Mammary epithelial cell (primary cell): Measurements from ENCODE around the gene NCKAP5.

Experiments used
- EZH2 ChIP-seq: IDR thresholded peaks from 2 replicates; pipeline ENCODE4 v1.6.1; 2012; ENCODE audit warnings: low read length, inconsistent platforms, borderline replicate concordance
- TF ChIP-seq, protein P1 (sequence below), 2 donors: IDR thresholded peaks in 1 of 2; conservative IDR thresholded peaks in 1 of 2; 2 replicates each; pipeline ENCODE4 v1.5.1; 2011 to 2012; ENCODE audit warnings: inconsistent platforms in 2 of 2, low read length in 2 of 2, mild to moderate bottlenecking in 2 of 2, control low read depth in 1 of 2, low read depth in 1 of 2; ENCODE audit not compliant: insufficient read depth in 1 of 2; ENCODE audit errors: extremely low read depth in 1 of 2

DNA sequence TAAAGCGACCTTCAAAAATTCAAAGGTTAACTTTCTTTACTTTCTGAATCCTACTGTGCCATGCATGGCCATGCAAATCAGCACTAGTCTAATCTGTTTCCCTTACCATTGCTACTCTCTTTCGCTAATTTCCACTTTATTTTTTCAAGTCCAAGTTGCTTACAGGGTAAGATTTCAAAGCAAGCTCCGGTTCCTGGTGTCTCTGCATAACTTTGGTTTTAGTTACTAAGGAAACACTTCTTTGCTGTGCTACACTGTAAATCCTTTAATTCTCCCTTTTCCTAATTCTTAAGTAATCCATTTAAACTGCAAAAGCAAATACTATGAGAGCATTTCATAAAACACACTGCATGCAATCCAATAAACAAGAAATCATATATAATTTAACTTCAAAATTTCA lies 514.7 kb downstream of the NCKAP5 start:
- TF ChIP-seq, protein P1, sequence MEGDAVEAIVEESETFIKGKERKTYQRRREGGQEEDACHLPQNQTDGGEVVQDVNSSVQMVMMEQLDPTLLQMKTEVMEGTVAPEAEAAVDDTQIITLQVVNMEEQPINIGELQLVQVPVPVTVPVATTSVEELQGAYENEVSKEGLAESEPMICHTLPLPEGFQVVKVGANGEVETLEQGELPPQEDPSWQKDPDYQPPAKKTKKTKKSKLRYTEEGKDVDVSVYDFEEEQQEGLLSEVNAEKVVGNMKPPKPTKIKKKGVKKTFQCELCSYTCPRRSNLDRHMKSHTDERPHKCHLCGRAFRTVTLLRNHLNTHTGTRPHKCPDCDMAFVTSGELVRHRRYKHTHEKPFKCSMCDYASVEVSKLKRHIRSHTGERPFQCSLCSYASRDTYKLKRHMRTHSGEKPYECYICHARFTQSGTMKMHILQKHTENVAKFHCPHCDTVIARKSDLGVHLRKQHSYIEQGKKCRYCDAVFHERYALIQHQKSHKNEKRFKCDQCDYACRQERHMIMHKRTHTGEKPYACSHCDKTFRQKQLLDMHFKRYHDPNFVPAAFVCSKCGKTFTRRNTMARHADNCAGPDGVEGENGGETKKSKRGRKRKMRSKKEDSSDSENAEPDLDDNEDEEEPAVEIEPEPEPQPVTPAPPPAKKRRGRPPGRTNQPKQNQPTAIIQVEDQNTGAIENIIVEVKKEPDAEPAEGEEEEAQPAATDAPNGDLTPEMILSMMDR (conservative IDR thresholded peaks at IDR 0.05 in 1 of 2, IDR thresholded peaks at IDR 0.05 in 1 of 2; ENCODE audit: extremely low read depth in 1 of 2, insufficient read depth in 1 of 2, low read depth in 1 of 2, low read length in 2 of 2), result no peak
- TF ChIP-seq EZH2, result no peak
